NOMO-1 treated with dmso at 0.1 percent for 144 hours (cell line): Measurements from ENCODE around the gene SEMA4C.

Source experiments
- DNase-seq: peaks from one replicate; lab custom pipeline; 2025; ENCODE audit not compliant: unreplicated experiment; lab: John Stamatoyannopoulos, UW

The SEMA4C gene

GRCh38 chr2:96882906-96883305 lies 13.0 kb upstream of the SEMA4C start:
- no peak for DNase-seq

GRCh38 chr2:96882230-96882629 lies 12.3 kb upstream of the SEMA4C start:
- DNase-seq = no peak

- DNase-seq = no peak
These were observed 11.7 kb upstream of the SEMA4C start for GRCh38 chr2:96881349-96882195.

- DNase-seq = no peak
These were observed 11.0 kb upstream of the SEMA4C start for GRCh38 chr2:96880891-96881273.

- no peak for DNase-seq
These were observed 9.7 kb upstream of the SEMA4C start for GRCh38 chr2:96879545-96880040.

GRCh38 chr2:96878796-96879544 lies 9.1 kb upstream of the SEMA4C start:
- no peak for DNase-seq

GRCh38 chr2:96878171-96878570 lies 8.3 kb upstream of the SEMA4C start:
- no peak for DNase-seq

GRCh38 chr2:96877631-96878092 lies 7.8 kb upstream of the SEMA4C start:
- no peak for DNase-seq

- no peak for DNase-seq
These were observed 7.2 kb upstream of the SEMA4C start for GRCh38 chr2:96877042-96877451.

GRCh38 chr2:96876269-96877041 lies 6.6 kb upstream of the SEMA4C start:
- DNase-seq = no peak

- no peak for DNase-seq
These were observed 5.8 kb upstream of the SEMA4C start for GRCh38 chr2:96875498-96876268.

GRCh38 chr2:96874198-96874831 lies 4.4 kb upstream of the SEMA4C start:
- DNase-seq = peak; percentile 27

- DNase-seq = no peak
These were observed 3.8 kb upstream of the SEMA4C start for GRCh38 chr2:96873651-96874096.

- DNase-seq = no peak
These were observed 2.9 kb upstream of the SEMA4C start for GRCh38 chr2:96872591-96873349.

- no peak for DNase-seq
These were observed 861 bp upstream of the SEMA4C start for GRCh38 chr2:96870626-96871255.

GRCh38 chr2:96869281-96869821 lies 529 bp downstream of the SEMA4C start:
- DNase-seq = no peak

GRCh38 chr2:96868555-96869280 lies 1.2 kb downstream of the SEMA4C start:
- DNase-seq = peak; percentile 61
